H1 (cell line): ENCODE data around the gene RELB. TPM values are rescaled to one million over a fixed set of nuclear protein-coding genes. Genes with fewer than 3 reads are reported as not detected.

Experiments
- CTCF ChIA-PET: fragments of 300-600 bp; sonication (Branson Sonifier 250); formaldehyde crosslinking; loops from one replicate; lab custom pipeline; 2021; ENCODE audit not compliant: partially characterized antibody; lab: Charles Lee
- POLR2A ChIA-PET: fragments of 300-600 bp; sonication (Branson Sonifier 250); formaldehyde crosslinking; loops from one replicate; lab custom pipeline; 2021; ENCODE audit warnings: inconsistent platforms; ENCODE audit not compliant: partially characterized antibody; lab: Charles Lee
- DNase-seq, 2 experiments: peaks; one replicate each; pipeline versions ENCODE4 v3.0.0 to v3.0.0-alpha.2; 2010 to 2022; ENCODE audit warnings: low spot score in 2 of 2, low read depth in 1 of 2, mixed read lengths in 1 of 2
- FAIRE-seq: peaks from 2 replicates; lab custom pipeline; 2011; peaks lifted over from hg19 to GRCh38; lab: Jason Lieb, UNC
- H2AFZ ChIP-seq: 2 replicates; pipeline ENCODE4 v1.8.1; 2012; ENCODE audit warnings: low read length, inconsistent platforms
- H2AK5ac ChIP-seq: 2 replicates; pipeline ENCODE4 v1.6.1; 2013; ENCODE audit warnings: low read depth, low read length
- H2BK120ac ChIP-seq: replicated peaks from 2 replicates; pipeline ENCODE3; 2013; ENCODE audit warnings: low read depth, low read length, inconsistent platforms
- H2BK12ac ChIP-seq: 2 replicates; pipeline ENCODE4 v1.6.1; 2013; ENCODE audit warnings: low read depth, low read length
- H2BK15ac ChIP-seq: 2 replicates; pipeline ENCODE4 v1.6.1; 2013; ENCODE audit warnings: low read length
- H2BK20ac ChIP-seq: 2 replicates; pipeline ENCODE4 v1.6.1; 2013; ENCODE audit warnings: low read length
- H2BK5ac ChIP-seq: 2 replicates; pipeline ENCODE4 v1.6.1; 2013; ENCODE audit warnings: low read depth, low read length
- H3K14ac ChIP-seq: 2 replicates; pipeline ENCODE4 v1.6.1; 2013; ENCODE audit warnings: inconsistent platforms; ENCODE audit not compliant: insufficient read length
- H3K18ac ChIP-seq: 2 replicates; pipeline ENCODE4 v1.6.1; 2013; ENCODE audit warnings: low read length; ENCODE audit errors: extremely low read depth
- H3K23ac ChIP-seq: 2 replicates; pipeline ENCODE4 v1.6.1; 2013; ENCODE audit warnings: inconsistent platforms; ENCODE audit not compliant: insufficient read length
- H3K23me2 ChIP-seq: 2 replicates; pipeline ENCODE4 v1.6.1; 2013; ENCODE audit warnings: low read depth, low read length
- H3K27ac ChIP-seq: 2 replicates; pipeline ENCODE4 v1.6.1; 2011; ENCODE audit warnings: low read depth, low read length, inconsistent platforms
- H3K27me3 ChIP-seq, 4 experiments: replicated peaks in 1 of 4; 1 replicate in 1 of 4; 2 replicates in 3 of 4; pipeline versions ENCODE4 v1.6.1 to v1.8.1; 2011 to 2013; ENCODE audit warnings: low read length in 3 of 4, mild to moderate bottlenecking in 3 of 4, inconsistent platforms in 2 of 4, mixed read lengths in 2 of 4, moderate library complexity in 1 of 4; ENCODE audit not compliant: control insufficient read depth in 3 of 4, insufficient read depth in 3 of 4; ENCODE audit errors: extremely low read depth in 1 of 4
- H3K36me3 ChIP-seq, 4 experiments: 2 replicates each; pipeline versions ENCODE4 v1.6.1 to v1.8.1; 2011 to 2013; ENCODE audit warnings: mild to moderate bottlenecking in 4 of 4, low read length in 3 of 4, moderate library complexity in 2 of 4, control low read depth in 1 of 4, inconsistent platforms in 1 of 4; ENCODE audit not compliant: insufficient read depth in 4 of 4, control insufficient read depth in 2 of 4
- H3K4ac ChIP-seq: replicated peaks from 2 replicates; pipeline ENCODE3; 2013; ENCODE audit warnings: low read length, low read depth, mixed read lengths, inconsistent platforms; ENCODE audit not compliant: insufficient read length
- H3K4me1 ChIP-seq, 4 experiments: replicated peaks in 1 of 4; 1 replicate in 1 of 4; 2 replicates in 3 of 4; pipeline versions ENCODE4 v1.6.1 to v1.8.1; 2011 to 2013; ENCODE audit warnings: low read length in 3 of 4, inconsistent platforms in 2 of 4, mixed read lengths in 1 of 4; ENCODE audit not compliant: insufficient read depth in 4 of 4, control insufficient read depth in 3 of 4
- H3K4me2 ChIP-seq, 2 experiments: 2 replicates each; pipeline versions ENCODE4 v1.6.1 to v1.8.1; 2011 to 2013; ENCODE audit warnings: low read depth in 2 of 2, low read length in 2 of 2, control low read depth in 1 of 2, inconsistent platforms in 1 of 2, mild to moderate bottlenecking in 1 of 2; ENCODE audit not compliant: insufficient read depth in 1 of 2
- H3K4me3 ChIP-seq, 4 experiments: fragments of 200-600, 300-600 bp in 1 of 4; sonication (generic), shearing (Covaris generic), sonication (Bioruptor Twin) in 1 of 4; 2 replicates each; pipeline versions ENCODE4 v1.5.1 to v1.8.1; 2011 to 2016; ENCODE audit warnings: low read length in 4 of 4, low read depth in 3 of 4, control low read depth in 2 of 4, inconsistent platforms in 2 of 4, mild to moderate bottlenecking in 2 of 4, mixed read lengths in 1 of 4, moderate library complexity in 1 of 4; ENCODE audit not compliant: insufficient read depth in 2 of 4; ENCODE audit errors: extremely low read depth in 1 of 4
- H3K56ac ChIP-seq: replicated peaks from 2 replicates; pipeline ENCODE3; 2013; ENCODE audit warnings: low read depth, mild to moderate bottlenecking, mixed read lengths, low read length, inconsistent platforms; ENCODE audit not compliant: insufficient read length
- H3K79me1 ChIP-seq: 2 replicates; pipeline ENCODE4 v1.6.1; 2013; ENCODE audit warnings: low read depth, low read length, control low read depth
- H3K79me2 ChIP-seq, 2 experiments: 2 replicates each; pipeline versions ENCODE4 v1.6.1 to v1.8.1; 2012 to 2013; ENCODE audit warnings: low read length in 2 of 2, mild to moderate bottlenecking in 2 of 2, inconsistent platforms in 1 of 2; ENCODE audit not compliant: insufficient read depth in 2 of 2, control insufficient read depth in 1 of 2
- H3K9ac ChIP-seq, 4 experiments: replicated peaks in 1 of 4; 1 replicate in 1 of 4; 2 replicates in 3 of 4; pipeline versions ENCODE4 v1.6.1 to v1.8.1; 2011 to 2013; ENCODE audit warnings: low read depth in 3 of 4, low read length in 3 of 4, control low read depth in 2 of 4, mild to moderate bottlenecking in 2 of 4, moderate library complexity in 2 of 4, inconsistent platforms in 1 of 4; ENCODE audit errors: extremely low read depth in 1 of 4
- H3K9me3 ChIP-seq, 2 experiments: 2 replicates each; pipeline versions ENCODE4 v1.6.1 to v1.8.1; 2012 to 2013; ENCODE audit warnings: mild to moderate bottlenecking in 2 of 2, moderate library complexity in 2 of 2, control low read depth in 1 of 2, inconsistent platforms in 1 of 2, low read depth in 1 of 2, low read length in 1 of 2, mixed read lengths in 1 of 2; ENCODE audit not compliant: insufficient read depth in 2 of 2
- H4K20me1 ChIP-seq, 2 experiments: replicated peaks in 1 of 2; 2 replicates each; pipeline versions ENCODE3 to v1.8.1; 2011 to 2013; ENCODE audit warnings: inconsistent platforms in 2 of 2, low read length in 2 of 2, mild to moderate bottlenecking in 1 of 2; ENCODE audit not compliant: insufficient read depth in 2 of 2, control insufficient read depth in 1 of 2
- H4K5ac ChIP-seq: 2 replicates; pipeline ENCODE4 v1.6.1; 2013; ENCODE audit warnings: low read length, low read depth, mixed read lengths, inconsistent platforms; ENCODE audit not compliant: insufficient read length
- H4K8ac ChIP-seq: 2 replicates; pipeline ENCODE4 v1.8.0; 2013; ENCODE audit warnings: mild to moderate bottlenecking, moderate library complexity, low read length, inconsistent platforms; ENCODE audit not compliant: insufficient read depth; ENCODE audit errors: extremely low read depth
- H4K91ac ChIP-seq: replicated peaks from 2 replicates; pipeline ENCODE3; 2013; ENCODE audit warnings: low read length, mixed read lengths, inconsistent platforms; ENCODE audit not compliant: insufficient read length
- ASH2L ChIP-seq: fragments of 200-600, 300-600 bp; sonication (generic); IDR thresholded peaks from one replicate; pipeline ENCODE4 v1.7.1; 2017; ENCODE audit warnings: low read length
- BACH1 ChIP-seq: IDR thresholded peaks from 2 replicates; pipeline ENCODE4 v1.6.1; 2012; ENCODE audit warnings: low read length, improper control_type of control experiment
- BRCA1 ChIP-seq: IDR thresholded peaks from 2 replicates; pipeline ENCODE4 v1.6.1; 2012; ENCODE audit warnings: low read depth, low read length, improper control_type of control experiment
- CEBPB ChIP-seq: IDR thresholded peaks from 2 replicates; pipeline ENCODE4 v1.6.1; 2012; ENCODE audit warnings: low read depth, low read length
- CTBP2 ChIP-seq: IDR thresholded peaks from 2 replicates; pipeline ENCODE4 v1.7.0; 2011; ENCODE audit warnings: borderline replicate concordance, mild to moderate bottlenecking, moderate library complexity, mixed read lengths, low read length; ENCODE audit not compliant: insufficient read depth, insufficient read length
- JUND ChIP-seq: IDR thresholded peaks from 2 replicates; pipeline ENCODE4 v1.6.1; 2011; ENCODE audit warnings: mild to moderate bottlenecking, improper control_type of control experiment, low read length
- KDM1A ChIP-seq: fragments of 200-600, 300-600 bp; sonication (generic); IDR thresholded peaks from 2 replicates; pipeline ENCODE4 v1.7.1; 2016; ENCODE audit warnings: mild to moderate bottlenecking, low read length, borderline replicate concordance
- NRF1 ChIP-seq: IDR thresholded peaks from 2 replicates; pipeline ENCODE4 v1.6.1; 2011; ENCODE audit warnings: mild to moderate bottlenecking, low read depth, low read length, improper control_type of control experiment
- POLR2AphosphoS5 ChIP-seq: IDR thresholded peaks from 2 replicates; pipeline ENCODE4 v1.6.1; 2011; ENCODE audit warnings: low read depth, low read length
- RAD21 ChIP-seq, 2 experiments: IDR thresholded peaks in 1 of 2; conservative IDR thresholded peaks in 1 of 2; 2 replicates each; pipeline ENCODE4 v1.6.1; 2011; ENCODE audit warnings: low read depth in 2 of 2, low read length in 2 of 2, improper control_type of control experiment in 1 of 2, inconsistent platforms in 1 of 2, mild to moderate bottlenecking in 1 of 2, moderate library complexity in 1 of 2
- TAF7 ChIP-seq: optimal IDR thresholded peaks from 2 replicates; pipeline ENCODE3; 2011; ENCODE audit warnings: low read depth, mild to moderate bottlenecking, inconsistent platforms, low read length, moderate library complexity, borderline replicate concordance
- WGBS, 2 experiments: shearing (Covaris generic) in 1 of 2; methylation state at CpG; one replicate each; pipeline versions ENCODE4 v1.1.6 to v1.1.7; 2013 to 2015; ENCODE audit warnings: low lambda C conversion rate in 2 of 2, mixed read lengths in 2 of 2, inconsistent platforms in 1 of 2, low coverage in 1 of 2, missing lambda C conversion rate in 1 of 2; ENCODE audit not compliant: insufficient replicate concordance in 2 of 2, insufficient coverage in 1 of 2, insufficient read length in 1 of 2; ENCODE audit errors: extremely low coverage in 1 of 2, missing lambda C conversion rate in 1 of 2; 5-methylcytosine and 5-hydroxymethylcytosine counted together
- polyA plus RNA-seq, 7 experiments: library from polyadenylated mRNA; depleted of rRNA in 3 of 7; stranded (reverse) in 5 of 7; unstranded in 2 of 7; fragments of >200 nt in 5 of 7; fragments of 200-250 nt in 2 of 7; gene quantifications; 1 replicate in 5 of 7; 2 replicates in 1 of 7; 4 replicates in 1 of 7; pipeline versions ENCODE4 v1.2.1 to v1.2.3, GENCODE V29; 2011 to 2013; ENCODE audit warnings: missing spikeins in 2 of 7, mixed read lengths in 2 of 7
- total RNA-seq: library from RNA; stranded (reverse); fragmentation: NEBNext Ultra II Directional; extraction: Animal tissue kit (Norgen Biotek cat#: 25700); gene quantifications from 2 replicates; pipeline ENCODE4 v1.2.1, GENCODE V29; 2021
- TF ChIP-seq, protein P1 (sequence below): IDR thresholded peaks from 2 replicates; pipeline ENCODE4 v1.6.1; 2011; ENCODE audit warnings: low read length, improper control_type of control experiment
- TF ChIP-seq, protein P2 (sequence below): IDR thresholded peaks from 2 replicates; pipeline ENCODE4 v1.6.1; 2012; ENCODE audit warnings: inconsistent platforms

Gene RELB
- total and polyA plus RNA-seq, 2 of the 8 experiments (the other 6 are each of a cell fraction or from before 2014, with no cell fraction given): 10.0 to 13.1 TPM

DNA sequence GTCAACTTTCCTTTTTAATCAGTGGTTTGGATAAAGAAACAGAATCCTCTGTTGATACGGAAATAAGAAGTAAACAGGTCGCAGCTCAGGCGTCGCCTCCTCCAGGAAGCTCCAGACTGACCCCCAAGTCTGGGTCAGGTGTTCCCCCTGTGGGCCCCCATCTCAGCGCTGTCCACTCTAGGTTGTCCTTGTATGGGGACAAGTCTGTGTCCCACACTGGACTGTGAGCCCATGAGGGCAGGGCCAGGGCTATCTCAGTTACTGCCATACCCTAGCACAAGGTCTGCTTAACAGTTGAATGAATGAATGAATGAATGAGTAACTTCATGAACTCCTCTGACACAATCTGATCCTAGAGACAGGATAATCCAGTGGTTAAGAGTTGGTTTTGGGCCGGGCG lies 45.1 kb downstream of the RELB start:
- Histone ChIP-seq H2BK5ac (no peak overlapping the region), H3K14ac (no peak overlapping the region), H3K4me2 (no peak overlapping the region), H2BK12ac (no peak overlapping the region), H3K79me1 (peaks cover 7% of the 10 kb centered on the region), H3K23ac (no peak overlapping the region), H4K8ac (no peak overlapping the region), H2BK15ac (no peak overlapping the region), H3K27me3 (no peaks in the 10 kb centered on the region), H4K5ac (no peak overlapping the region), H3K4me1 (no peaks in the 10 kb centered on the region), H3K23me2 (no peaks in the 10 kb centered on the region), H3K56ac (no peak overlapping the region), H3K4me3 (no peak overlapping the region), H3K18ac (no peak overlapping the region), H2BK20ac (no peak overlapping the region), H3K79me2 (peaks cover 0 to 55% of the 10 kb centered on the region in 2 experiments; a peak in 2 of 4 replicates), H3K9me3 (no peaks in the 10 kb centered on the region), H4K20me1 (peaks cover 18 to 19% of the 10 kb centered on the region in 2 experiments), H2AFZ (no peak overlapping the region), H3K4ac (no peak overlapping the region), H2BK120ac (no peak overlapping the region), H3K36me3 (peaks cover 8 to 42% (median 22%) of the 10 kb centered on the region in 4 experiments), H3K27ac (no peak overlapping the region), H4K91ac (no peak overlapping the region), H3K9ac (no peak overlapping the region), H2AK5ac (no peak overlapping the region)
- no peak for DNase-seq
- CTCF ChIA-PET: interaction anchor here (0.5 to 9.7 kb wide), 8 partner anchors 7 to 130 kb away, joined by 3 to 85 read pairs (median 4); no protein-coding TSS in a partner anchor
- FAIRE-seq: no peak
- 98% methylated on average over 7 of the region's 7 CpGs; no CpG with 5 or more reads in 1 of the 2 experiments for WGBS, 2 experiments
- POLR2A ChIA-PET: interaction anchor here (0.6 to 1.4 kb wide), 6 partner anchors 8 to 140 kb away, joined by 3 to 4 read pairs (median 3); partner anchors contain the start of genes APOE and CLASRP
- no peak for TF ChIP-seq CTBP2
- TF ChIP-seq, protein P1, sequence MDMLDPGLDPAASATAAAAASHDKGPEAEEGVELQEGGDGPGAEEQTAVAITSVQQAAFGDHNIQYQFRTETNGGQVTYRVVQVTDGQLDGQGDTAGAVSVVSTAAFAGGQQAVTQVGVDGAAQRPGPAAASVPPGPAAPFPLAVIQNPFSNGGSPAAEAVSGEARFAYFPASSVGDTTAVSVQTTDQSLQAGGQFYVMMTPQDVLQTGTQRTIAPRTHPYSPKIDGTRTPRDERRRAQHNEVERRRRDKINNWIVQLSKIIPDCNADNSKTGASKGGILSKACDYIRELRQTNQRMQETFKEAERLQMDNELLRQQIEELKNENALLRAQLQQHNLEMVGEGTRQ: no peak
- no peak for TF ChIP-seq RAD21 (IDR thresholded peaks at IDR 0.05 in 1 of 2, conservative IDR thresholded peaks at IDR 0.05 in 1 of 2; ENCODE audit: low read depth in 2 of 2, low read length in 2 of 2)
- no peak for TF ChIP-seq JUND
- no peak for TF ChIP-seq TAF7
- TF ChIP-seq, protein P2, sequence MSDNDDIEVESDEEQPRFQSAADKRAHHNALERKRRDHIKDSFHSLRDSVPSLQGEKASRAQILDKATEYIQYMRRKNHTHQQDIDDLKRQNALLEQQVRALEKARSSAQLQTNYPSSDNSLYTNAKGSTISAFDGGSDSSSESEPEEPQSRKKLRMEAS: no peak
- no peak for TF ChIP-seq BACH1
- TF ChIP-seq CEBPB: no peak
- no peak for TF ChIP-seq NRF1
- TF ChIP-seq ASH2L: no peak
- no peak for TF ChIP-seq KDM1A
- no peak for TF ChIP-seq BRCA1
- TF ChIP-seq POLR2AphosphoS5: no peak
